ENCODE data around the gene KCNH5.

DNA sequence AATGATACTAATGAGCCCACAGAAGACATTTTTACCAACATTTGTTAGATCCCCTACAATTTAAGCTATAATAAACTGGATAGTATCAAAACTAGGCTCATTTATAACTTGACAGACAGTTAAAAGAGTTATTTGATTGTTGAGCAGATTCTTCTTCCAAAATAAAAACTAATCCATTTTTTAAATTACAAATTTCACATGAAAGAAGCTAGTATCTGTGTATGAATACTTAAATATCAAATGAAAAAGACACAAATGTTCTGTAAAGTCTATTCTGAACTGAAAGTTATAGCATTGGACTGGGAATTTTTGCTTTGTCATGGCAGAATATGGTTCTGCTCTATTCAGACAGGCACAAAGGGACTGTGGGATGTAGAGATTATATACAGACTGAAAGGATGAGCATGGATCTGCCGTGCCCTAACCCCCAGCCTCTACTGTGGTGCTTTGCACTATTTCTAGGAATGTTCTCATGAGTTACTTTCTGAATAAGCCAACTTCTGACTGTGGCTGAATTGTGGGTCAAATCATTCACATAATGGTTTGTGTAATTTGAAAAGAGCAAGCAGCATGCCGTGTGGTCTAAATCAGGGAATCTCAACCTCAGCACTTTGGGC, 352.7 kb downstream of the KCNH5 start:
- TF ChIP-seq, protein P1, sequence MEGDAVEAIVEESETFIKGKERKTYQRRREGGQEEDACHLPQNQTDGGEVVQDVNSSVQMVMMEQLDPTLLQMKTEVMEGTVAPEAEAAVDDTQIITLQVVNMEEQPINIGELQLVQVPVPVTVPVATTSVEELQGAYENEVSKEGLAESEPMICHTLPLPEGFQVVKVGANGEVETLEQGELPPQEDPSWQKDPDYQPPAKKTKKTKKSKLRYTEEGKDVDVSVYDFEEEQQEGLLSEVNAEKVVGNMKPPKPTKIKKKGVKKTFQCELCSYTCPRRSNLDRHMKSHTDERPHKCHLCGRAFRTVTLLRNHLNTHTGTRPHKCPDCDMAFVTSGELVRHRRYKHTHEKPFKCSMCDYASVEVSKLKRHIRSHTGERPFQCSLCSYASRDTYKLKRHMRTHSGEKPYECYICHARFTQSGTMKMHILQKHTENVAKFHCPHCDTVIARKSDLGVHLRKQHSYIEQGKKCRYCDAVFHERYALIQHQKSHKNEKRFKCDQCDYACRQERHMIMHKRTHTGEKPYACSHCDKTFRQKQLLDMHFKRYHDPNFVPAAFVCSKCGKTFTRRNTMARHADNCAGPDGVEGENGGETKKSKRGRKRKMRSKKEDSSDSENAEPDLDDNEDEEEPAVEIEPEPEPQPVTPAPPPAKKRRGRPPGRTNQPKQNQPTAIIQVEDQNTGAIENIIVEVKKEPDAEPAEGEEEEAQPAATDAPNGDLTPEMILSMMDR (IDR thresholded peaks at IDR 0.05; ENCODE audit: borderline replicate concordance, extremely low read depth, low read length, poor library complexity, severe bottlenecking): no peak
- TF ChIP-seq EZH2 (IDR thresholded peaks at IDR 0.05; ENCODE audit: borderline replicate concordance, low read depth, low read length, severe bottlenecking): no peak
